Hippocampal formation (tissue), 2 donors: ENCODE data around the gene TSPAN15.
"Not testable (repeated sequence)": the region's sequence is repeated elsewhere in the genome, so short reads cannot be mapped to it uniquely, and the experiment has no call there.

ENCODE experiments used
- DNase-seq, 2 donors: peaks; one replicate each; lab custom pipeline; 2025; lab: John Stamatoyannopoulos, UW

The TSPAN15 gene

GRCh38 chr10:69446650-69447151 is 4.6 kb upstream of the TSPAN15 start:
- DNase-seq, result no peak

- peak; percentile 61 to 71 for DNase-seq
These were observed 1.4 kb upstream of the TSPAN15 start for GRCh38 chr10:69449841-69450240.

GRCh38 chr10:69450395-69450794 is 870 bp upstream of the TSPAN15 start:
- not testable (repeated sequence) for DNase-seq

GRCh38 chr10:69451784-69452251 is 553 bp downstream of the TSPAN15 start:
- no peak for DNase-seq

- no peak for DNase-seq
These were observed 1.6 kb downstream of the TSPAN15 start for GRCh38 chr10:69452676-69453415.

GRCh38 chr10:69453795-69454194 is 2.5 kb downstream of the TSPAN15 start:
- no peak for DNase-seq

- no peak for DNase-seq
These were observed 3.9 kb downstream of the TSPAN15 start for GRCh38 chr10:69455006-69455763.

GRCh38 chr10:69456880-69457693 is 5.8 kb downstream of the TSPAN15 start:
- DNase-seq, result no peak

GRCh38 chr10:69457771-69458237 is 6.5 kb downstream of the TSPAN15 start:
- DNase-seq, result no peak

- DNase-seq, result peak in 1 of 2 donors; percentile 67
These were observed 7.3 kb downstream of the TSPAN15 start for GRCh38 chr10:69458430-69459100.

GRCh38 chr10:69459101-69459790 is 8.0 kb downstream of the TSPAN15 start:
- no peak for DNase-seq

GRCh38 chr10:69459893-69460575 is 8.8 kb downstream of the TSPAN15 start:
- no peak for DNase-seq

- DNase-seq, result no peak
These were observed 9.4 kb downstream of the TSPAN15 start for GRCh38 chr10:69460576-69461242.

- no peak for DNase-seq
These were observed 10.2 kb downstream of the TSPAN15 start for GRCh38 chr10:69461243-69462025.

- DNase-seq, result no peak
These were observed 12.6 kb downstream of the TSPAN15 start for GRCh38 chr10:69463886-69464285.

GRCh38 chr10:69464401-69464800 is 13.1 kb downstream of the TSPAN15 start:
- no peak for DNase-seq

- peak; percentile 23 to 63 for DNase-seq
These were observed 13.6 kb downstream of the TSPAN15 start for GRCh38 chr10:69464801-69465401.

GRCh38 chr10:69465457-69466157 is 14.3 kb downstream of the TSPAN15 start:
- no peak for DNase-seq
